Muscle layer of colon (tissue), 2 donors: Measurements from ENCODE around the gene AFF3.

Experiments used
- H3K27ac ChIP-seq: one replicate; pipeline ENCODE4 v1.7.0; 2013; ENCODE audit warnings: low read depth, mild to moderate bottlenecking, low read length, moderate library complexity
- H3K27me3 ChIP-seq, 2 donors: one replicate each; pipeline ENCODE4 v1.7.0; 2013; ENCODE audit warnings: low read length in 2 of 2, mild to moderate bottlenecking in 2 of 2; ENCODE audit not compliant: insufficient read depth in 2 of 2, control insufficient read depth in 1 of 2
- H3K36me3 ChIP-seq: one replicate; pipeline ENCODE4 v1.7.0; 2013; ENCODE audit warnings: mild to moderate bottlenecking, low read length; ENCODE audit not compliant: insufficient read depth
- H3K4me1 ChIP-seq: one replicate; pipeline ENCODE4 v1.7.0; 2013; ENCODE audit warnings: mild to moderate bottlenecking, low read length; ENCODE audit not compliant: insufficient read depth
- H3K4me3 ChIP-seq, 2 donors: one replicate each; pipeline ENCODE4 v1.7.0; 2013; ENCODE audit warnings: low read length in 2 of 2, low read depth in 1 of 2, mild to moderate bottlenecking in 1 of 2, moderate library complexity in 1 of 2
- H3K9ac ChIP-seq: one replicate; pipeline ENCODE4 v1.7.0; 2013; ENCODE audit warnings: low read length
- H3K9me3 ChIP-seq: one replicate; pipeline ENCODE4 v1.7.0; 2013; ENCODE audit warnings: mild to moderate bottlenecking, low read length
- donor health status: abdominal sarcoma.
- donor health status: Adenocarcinoma of cecum.

The AFF3 gene

GRCh38 chr2:99729104-99730025 is 413.0 kb downstream of the AFF3 start:
- Histone ChIP-seq H3K27ac (no peak overlapping the region), H3K4me1 (peaks cover 10% of the 10 kb centered on the region), H3K9me3 (no peaks in the 10 kb centered on the region), H3K4me3 (no peak overlapping the region), H3K36me3 (no peaks in the 10 kb centered on the region), H3K27me3 (no peaks in the 10 kb centered on the region), H3K9ac (no peak overlapping the region)

- H3K27me3 ChIP-seq, result no peaks in the 10 kb centered on the region
- H3K4me3 ChIP-seq, result no peak overlapping the region
- H3K9ac ChIP-seq, result no peak overlapping the region
- H3K9me3 ChIP-seq, result no peaks in the 10 kb centered on the region
- H3K27ac ChIP-seq, result no peak overlapping the region
- no peaks in the 10 kb centered on the region for H3K36me3 ChIP-seq
- peaks cover 10% of the 10 kb centered on the region for H3K4me1 ChIP-seq
Measured at GRCh38 chr2:99728166-99728565, 414.2 kb downstream of the AFF3 start.

- Histone ChIP-seq H3K4me1 (peaks cover 10% of the 10 kb centered on the region), H3K9me3 (no peaks in the 10 kb centered on the region), H3K36me3 (no peaks in the 10 kb centered on the region), H3K4me3 (no peak overlapping the region), H3K27me3 (no peaks in the 10 kb centered on the region), H3K27ac (no peak overlapping the region), H3K9ac (no peak overlapping the region)
Measured at GRCh38 chr2:99727199-99727598, 415.2 kb downstream of the AFF3 start.

- Histone ChIP-seq H3K4me1 (peaks cover 10% of the 10 kb centered on the region), H3K9ac (no peak overlapping the region), H3K9me3 (no peaks in the 10 kb centered on the region), H3K27me3 (no peaks in the 10 kb centered on the region), H3K36me3 (no peaks in the 10 kb centered on the region), H3K27ac (no peak overlapping the region), H3K4me3 (no peak overlapping the region)
Measured at GRCh38 chr2:99726691-99727090, 415.7 kb downstream of the AFF3 start.

GRCh38 chr2:99725820-99726219 is 416.6 kb downstream of the AFF3 start:
- no peaks in the 10 kb centered on the region for H3K9me3 ChIP-seq
- no peaks in the 10 kb centered on the region for H3K36me3 ChIP-seq
- H3K4me3 ChIP-seq, result no peak overlapping the region
- no peak overlapping the region for H3K27ac ChIP-seq
- H3K4me1 ChIP-seq, result peaks cover 10% of the 10 kb centered on the region
- no peak overlapping the region for H3K9ac ChIP-seq
- H3K27me3 ChIP-seq, result no peaks in the 10 kb centered on the region

GRCh38 chr2:99722476-99722875 is 419.9 kb downstream of the AFF3 start:
- Histone ChIP-seq H3K27ac (no peak overlapping the region), H3K4me1 (no peaks in the 10 kb centered on the region), H3K9ac (no peak overlapping the region), H3K9me3 (no peaks in the 10 kb centered on the region), H3K4me3 (no peak overlapping the region), H3K36me3 (no peaks in the 10 kb centered on the region), H3K27me3 (no peaks in the 10 kb centered on the region)

GRCh38 chr2:99719102-99719501 is 423.3 kb downstream of the AFF3 start:
- H3K9me3 ChIP-seq, result no peaks in the 10 kb centered on the region
- H3K4me3 ChIP-seq, result no peak overlapping the region
- no peaks in the 10 kb centered on the region for H3K27me3 ChIP-seq
- H3K4me1 ChIP-seq, result no peaks in the 10 kb centered on the region
- no peak overlapping the region for H3K27ac ChIP-seq
- H3K36me3 ChIP-seq, result no peaks in the 10 kb centered on the region
- no peak overlapping the region for H3K9ac ChIP-seq

- Histone ChIP-seq H3K9ac (no peak overlapping the region), H3K4me1 (peaks cover 10% of the 10 kb centered on the region), H3K27ac (no peak overlapping the region), H3K27me3 (no peaks in the 10 kb centered on the region), H3K4me3 (no peak overlapping the region), H3K9me3 (no peaks in the 10 kb centered on the region), H3K36me3 (no peaks in the 10 kb centered on the region)
Measured at GRCh38 chr2:99715956-99716355, 426.4 kb downstream of the AFF3 start.

GRCh38 chr2:99714349-99714748 is 428.0 kb downstream of the AFF3 start:
- no peak overlapping the region for H3K4me3 ChIP-seq
- H3K9ac ChIP-seq, result no peak overlapping the region
- peaks cover 10% of the 10 kb centered on the region for H3K4me1 ChIP-seq

GRCh38 chr2:99711144-99711543 is 431.2 kb downstream of the AFF3 start:
- H3K27me3 ChIP-seq, result no peaks in the 10 kb centered on the region
- peaks cover 10% of the 10 kb centered on the region for H3K4me1 ChIP-seq
- no peak overlapping the region for H3K4me3 ChIP-seq

More at GRCh38 chr2:99714349-99714748, 428.0 kb downstream of the AFF3 start:
- H3K27ac ChIP-seq, result no peak overlapping the region
- H3K9me3 ChIP-seq, result no peaks in the 10 kb centered on the region
- no peaks in the 10 kb centered on the region for H3K36me3 ChIP-seq
- H3K27me3 ChIP-seq, result no peaks in the 10 kb centered on the region

GRCh38 chr2:99710721-99711120 is 431.7 kb downstream of the AFF3 start:
- no peaks in the 10 kb centered on the region for H3K9me3 ChIP-seq
- H3K4me1 ChIP-seq, result peaks cover 10% of the 10 kb centered on the region
- H3K4me3 ChIP-seq, result no peak overlapping the region
- H3K36me3 ChIP-seq, result no peaks in the 10 kb centered on the region
- H3K27ac ChIP-seq, result no peak overlapping the region
- no peak overlapping the region for H3K9ac ChIP-seq
- no peaks in the 10 kb centered on the region for H3K27me3 ChIP-seq

More at GRCh38 chr2:99711144-99711543, 431.2 kb downstream of the AFF3 start:
- Histone ChIP-seq H3K9me3 (no peaks in the 10 kb centered on the region), H3K27ac (no peak overlapping the region), H3K36me3 (no peaks in the 10 kb centered on the region), H3K9ac (no peak overlapping the region)

- Histone ChIP-seq H3K9ac (no peak overlapping the region), H3K36me3 (no peaks in the 10 kb centered on the region), H3K4me3 (no peak overlapping the region), H3K27ac (no peak overlapping the region), H3K9me3 (no peaks in the 10 kb centered on the region), H3K4me1 (peaks cover 10% of the 10 kb centered on the region), H3K27me3 (no peaks in the 10 kb centered on the region)
Measured at GRCh38 chr2:99709229-99709628, 433.2 kb downstream of the AFF3 start.
